WERI-Rb-1 (cell line): ENCODE measurements around the gene TSPEAR.

ENCODE experiments used
- DNase-seq: peaks from one replicate; pipeline ENCODE4 v3.0.0-alpha.2; 2020
- H3K27ac ChIP-seq: fragments of 250-450 bp; sonication (Bioruptor Pico); 2 replicates; pipeline ENCODE4 v1.5.1; 2020; ENCODE audit warnings: mild to moderate bottlenecking, moderate library complexity
- H3K27me3 ChIP-seq: fragments of 250-450 bp; sonication (Bioruptor Pico); 2 replicates; pipeline ENCODE4 v1.5.1; 2021; ENCODE audit warnings: mild to moderate bottlenecking, low read depth, moderate library complexity; ENCODE audit not compliant: insufficient read depth, severe bottlenecking
- H3K36me3 ChIP-seq: fragments of 250-450 bp; sonication (Bioruptor Pico); 2 replicates; pipeline ENCODE4 v1.5.1; 2020; ENCODE audit warnings: mild to moderate bottlenecking, moderate library complexity
- H3K4me3 ChIP-seq: 2 replicates; pipeline ENCODE4 v1.5.1; 2011; ENCODE audit warnings: low read depth, mild to moderate bottlenecking, control low read depth, low read length
- H3K9me3 ChIP-seq: fragments of 250-450 bp; sonication (Bioruptor Pico); 2 replicates; pipeline ENCODE4 v1.5.1; 2021; ENCODE audit warnings: mild to moderate bottlenecking, moderate library complexity; ENCODE audit not compliant: severe bottlenecking
- CTCF ChIP-seq: IDR thresholded peaks from 2 replicates; pipeline ENCODE4 v1.5.1; 2011; ENCODE audit warnings: low read depth, mild to moderate bottlenecking, control low read depth, inconsistent platforms, low read length

TSPEAR gene

DNA sequence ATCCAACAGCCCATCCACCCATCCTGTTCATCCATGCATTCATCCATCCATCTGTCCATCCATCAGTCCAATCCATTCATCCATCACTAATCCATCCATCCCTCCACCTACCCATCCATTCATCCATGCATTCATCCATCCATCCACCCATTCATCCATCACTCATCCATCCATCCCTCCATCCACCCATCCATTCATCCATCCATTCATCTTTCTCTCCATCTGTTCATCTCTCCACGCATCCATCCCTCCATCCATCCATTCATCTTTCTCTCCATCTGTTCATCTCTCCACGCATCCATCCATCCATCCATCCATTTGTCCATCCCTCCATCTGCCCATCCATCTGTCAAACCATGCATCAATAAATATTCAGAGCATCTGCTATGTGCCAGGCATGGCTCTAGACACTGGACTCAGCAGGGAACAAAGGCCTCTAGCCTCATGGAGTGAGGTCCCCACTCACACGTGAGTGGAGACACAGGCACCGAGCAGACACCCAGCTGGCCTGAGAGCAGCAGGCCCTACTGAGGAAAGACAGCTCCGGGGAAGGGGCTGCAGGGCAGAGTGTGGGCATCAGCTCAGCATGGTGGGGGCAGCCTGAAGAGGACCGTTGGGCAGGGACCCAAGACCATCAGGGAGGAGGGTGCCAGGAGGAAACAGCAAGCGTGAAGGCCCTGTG is 181.0 kb downstream of the TSPEAR start:
- no peaks in the 10 kb centered on the region for H3K9me3 ChIP-seq
- DNase-seq = peak; percentile 5
- H3K27ac ChIP-seq = no peak overlapping the region
- no peaks in the 10 kb centered on the region for H3K27me3 ChIP-seq
- no peak overlapping the region for H3K4me3 ChIP-seq
- no peak for TF ChIP-seq CTCF
- H3K36me3 ChIP-seq = no peaks in the 10 kb centered on the region

GRCh38 chr21:44529503-44530125 is 181.8 kb downstream of the TSPEAR start:
- peaks cover 7% of the 10 kb centered on the region for H3K9me3 ChIP-seq
- H3K27ac ChIP-seq = no peak overlapping the region
- H3K27me3 ChIP-seq = no peaks in the 10 kb centered on the region
- DNase-seq = peak; percentile 5
- H3K36me3 ChIP-seq = no peaks in the 10 kb centered on the region
- no peak for TF ChIP-seq CTCF
- no peak overlapping the region for H3K4me3 ChIP-seq

GRCh38 chr21:44529011-44529421 is 182.4 kb downstream of the TSPEAR start:
- TF ChIP-seq CTCF = no peak
- Histone ChIP-seq H3K27me3 (no peaks in the 10 kb centered on the region), H3K36me3 (no peaks in the 10 kb centered on the region), H3K9me3 (peaks cover 13% of the 10 kb centered on the region), H3K27ac (no peak overlapping the region), H3K4me3 (no peak overlapping the region)
- DNase-seq = peak; percentile 5

GRCh38 chr21:44528634-44528995 is 182.8 kb downstream of the TSPEAR start:
- no peak for TF ChIP-seq CTCF
- Histone ChIP-seq H3K36me3 (no peaks in the 10 kb centered on the region), H3K27me3 (no peaks in the 10 kb centered on the region), H3K9me3 (peaks cover 17% of the 10 kb centered on the region), H3K27ac (no peak overlapping the region), H3K4me3 (no peak overlapping the region)
- peak; percentile 3 for DNase-seq

GRCh38 chr21:44527983-44528633 is 183.3 kb downstream of the TSPEAR start:
- Histone ChIP-seq H3K27ac (no peak overlapping the region), H3K27me3 (no peaks in the 10 kb centered on the region), H3K36me3 (no peaks in the 10 kb centered on the region), H3K4me3 (no peak overlapping the region), H3K9me3 (peaks cover 19% of the 10 kb centered on the region)
- peak; percentile 5 for DNase-seq
- TF ChIP-seq CTCF = no peak
